ENCODE measurements around the gene PNPLA2.

The PNPLA2 gene

DNA sequence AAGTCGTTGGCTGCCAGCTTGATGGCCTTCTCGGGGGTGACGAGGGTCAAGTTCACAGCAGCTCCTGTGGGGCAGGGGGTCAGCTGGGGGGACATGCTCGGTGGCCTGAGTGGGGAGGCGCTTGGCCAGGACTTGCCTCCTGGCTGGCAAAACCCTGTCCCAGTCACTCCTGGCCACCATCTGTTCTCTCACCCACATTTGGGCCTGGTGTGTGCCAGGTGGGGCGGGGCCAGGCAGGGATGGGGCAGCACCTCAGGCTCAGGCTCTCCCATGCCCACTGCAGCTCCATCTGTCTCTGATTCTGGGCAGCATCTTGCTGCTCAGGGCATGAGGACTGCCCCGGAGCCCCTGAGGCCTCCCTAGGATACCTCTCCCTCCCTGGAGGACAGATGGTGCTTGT, 25.2 kb upstream of the PNPLA2 start:
- Histone ChIP-seq H3K9ac (no peak overlapping the region), H3K36me3 (ENCODE audit: insufficient read depth) (no peaks in the 10 kb centered on the region), H3K4me1 (ENCODE audit: low read depth, poor library complexity, severe bottlenecking) (peaks cover 19% of the 10 kb centered on the region), H4K20me1 (ENCODE audit: insufficient read depth) (no peaks in the 10 kb centered on the region), H3K4me3 (IDR thresholded peaks at IDR 0.05; ENCODE audit: insufficient read depth, low read depth, low read length) (no peak overlapping the region), H3K27me3 (ENCODE audit: insufficient read depth, low read depth) (no peaks in the 10 kb centered on the region), H3K79me2 (ENCODE audit: insufficient read depth, low read depth) (0 out of 2 replicates have a peak, but pooled peaks cover 4% of the 10 kb centered on the region), H2AFZ (ENCODE audit: low read depth) (no peak overlapping the region), H3K27ac (no peak overlapping the region), H3K4me2 (no peak overlapping the region)
- TF ChIP-seq, protein P1, sequence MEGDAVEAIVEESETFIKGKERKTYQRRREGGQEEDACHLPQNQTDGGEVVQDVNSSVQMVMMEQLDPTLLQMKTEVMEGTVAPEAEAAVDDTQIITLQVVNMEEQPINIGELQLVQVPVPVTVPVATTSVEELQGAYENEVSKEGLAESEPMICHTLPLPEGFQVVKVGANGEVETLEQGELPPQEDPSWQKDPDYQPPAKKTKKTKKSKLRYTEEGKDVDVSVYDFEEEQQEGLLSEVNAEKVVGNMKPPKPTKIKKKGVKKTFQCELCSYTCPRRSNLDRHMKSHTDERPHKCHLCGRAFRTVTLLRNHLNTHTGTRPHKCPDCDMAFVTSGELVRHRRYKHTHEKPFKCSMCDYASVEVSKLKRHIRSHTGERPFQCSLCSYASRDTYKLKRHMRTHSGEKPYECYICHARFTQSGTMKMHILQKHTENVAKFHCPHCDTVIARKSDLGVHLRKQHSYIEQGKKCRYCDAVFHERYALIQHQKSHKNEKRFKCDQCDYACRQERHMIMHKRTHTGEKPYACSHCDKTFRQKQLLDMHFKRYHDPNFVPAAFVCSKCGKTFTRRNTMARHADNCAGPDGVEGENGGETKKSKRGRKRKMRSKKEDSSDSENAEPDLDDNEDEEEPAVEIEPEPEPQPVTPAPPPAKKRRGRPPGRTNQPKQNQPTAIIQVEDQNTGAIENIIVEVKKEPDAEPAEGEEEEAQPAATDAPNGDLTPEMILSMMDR (conservative IDR thresholded peaks at IDR 0.05; ENCODE audit: low read depth, low read length): no peak

DNA sequence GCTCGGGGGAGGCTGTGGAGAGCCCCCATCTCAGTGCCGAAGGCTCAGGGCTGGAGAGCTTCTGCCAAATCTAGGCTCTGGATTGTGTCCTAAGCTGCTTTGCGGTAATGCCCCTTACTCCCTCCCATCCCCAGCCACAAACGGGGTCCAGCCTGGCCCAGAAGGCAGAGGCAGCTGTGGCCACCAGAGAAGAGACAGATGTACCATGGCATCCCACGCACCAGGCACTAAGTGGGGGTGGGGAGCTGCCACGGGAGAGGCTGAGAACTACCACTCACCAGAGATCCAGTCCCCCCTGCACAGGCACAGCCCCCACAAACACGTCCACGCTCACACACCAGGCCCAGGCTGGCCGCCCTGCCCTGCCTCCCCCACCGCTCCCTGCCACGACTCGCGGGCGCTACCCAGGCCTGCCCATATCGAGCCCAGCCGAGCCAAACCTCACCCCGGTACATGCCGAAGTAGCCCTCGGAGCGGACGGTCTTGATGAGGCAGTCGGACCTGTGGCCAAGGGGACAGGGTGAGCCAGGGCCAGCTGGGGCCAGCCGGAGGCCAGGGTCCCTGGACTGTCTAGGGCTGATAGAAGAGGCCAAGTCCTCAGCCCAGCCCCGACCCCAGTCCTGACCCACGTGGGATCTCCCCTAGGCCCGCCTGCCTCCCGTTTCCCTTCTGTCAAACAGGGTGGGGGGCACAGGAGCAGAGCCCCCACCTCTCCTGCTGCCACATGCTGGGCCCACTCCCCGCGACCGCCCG, 24.5 kb upstream of the PNPLA2 start:
- H3K4me2 ChIP-seq: no peak overlapping the region
- H3K79me2 ChIP-seq (ENCODE audit: insufficient read depth, low read depth): 0 out of 2 replicates have a peak, but pooled peaks cover 4% of the 10 kb centered on the region
- H3K27me3 ChIP-seq (ENCODE audit: insufficient read depth, low read depth): no peaks in the 10 kb centered on the region
- H3K27ac ChIP-seq: no peak overlapping the region
- no peak overlapping the region for H3K4me3 ChIP-seq (IDR thresholded peaks at IDR 0.05; ENCODE audit: insufficient read depth, low read depth, low read length)
- no peaks in the 10 kb centered on the region for H3K36me3 ChIP-seq (ENCODE audit: insufficient read depth)
- H4K20me1 ChIP-seq (ENCODE audit: insufficient read depth): no peaks in the 10 kb centered on the region
- H3K9ac ChIP-seq: no peak overlapping the region
- H3K4me1 ChIP-seq (ENCODE audit: low read depth, poor library complexity, severe bottlenecking): peaks cover 17% of the 10 kb centered on the region
- no peak overlapping the region for H2AFZ ChIP-seq (ENCODE audit: low read depth)
- TF ChIP-seq, protein P1 (conservative IDR thresholded peaks at IDR 0.05; ENCODE audit: low read depth, low read length): no peak

DNA sequence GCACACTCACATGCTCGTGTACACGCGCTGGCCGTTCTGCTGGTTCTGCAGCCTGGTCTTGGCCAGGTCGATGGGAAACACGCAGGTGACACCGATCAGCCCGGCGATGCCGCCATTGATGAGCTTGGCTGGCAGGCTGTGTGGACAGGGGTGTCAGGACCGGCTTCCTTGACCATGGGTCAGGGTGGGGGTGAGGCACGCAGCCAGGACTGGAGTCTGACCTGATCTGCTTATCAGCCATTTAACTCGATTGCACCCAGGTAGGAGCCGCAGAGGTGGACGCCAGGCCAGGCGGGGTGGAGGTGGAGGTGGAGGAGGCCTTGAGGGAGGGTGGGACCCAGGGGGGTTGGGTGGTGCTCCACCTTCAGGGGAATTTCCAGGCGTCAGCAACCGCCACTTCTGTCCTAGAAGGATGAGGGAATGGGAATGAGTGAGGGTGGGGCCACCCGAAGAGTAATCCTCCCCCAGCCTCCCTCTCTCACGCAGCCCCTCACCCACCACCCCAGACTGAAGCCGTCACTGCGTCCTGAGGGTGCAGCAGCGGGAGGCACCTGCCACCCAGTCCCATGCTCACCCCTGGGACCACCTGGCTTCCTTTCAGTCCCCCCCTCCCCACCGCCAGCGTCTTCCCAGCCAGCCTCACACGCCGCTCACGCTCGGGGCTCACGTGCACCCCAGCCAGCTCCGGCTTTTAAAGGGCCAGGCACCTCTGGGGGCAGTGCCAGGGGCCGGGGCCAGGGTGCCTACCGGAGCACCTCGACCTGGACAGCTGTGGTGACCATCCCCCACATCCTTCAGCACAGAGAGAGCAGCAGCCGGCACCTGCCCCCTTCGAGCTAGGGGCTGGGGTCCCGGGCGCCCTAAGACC, 23.7 kb upstream of the PNPLA2 start:
- H3K36me3 ChIP-seq (ENCODE audit: insufficient read depth): no peaks in the 10 kb centered on the region

More for the DNA sequence above, 23.7 kb upstream of the PNPLA2 start:
- Histone ChIP-seq H2AFZ (ENCODE audit: low read depth) (no peak overlapping the region), H4K20me1 (ENCODE audit: insufficient read depth) (no peaks in the 10 kb centered on the region), H3K9ac (no peak overlapping the region; the same call in 1 of the 2 replicates), H3K79me2 (ENCODE audit: insufficient read depth, low read depth) (0 out of 2 replicates have a peak, but pooled peaks cover 4% of the 10 kb centered on the region), H3K4me1 (ENCODE audit: low read depth, poor library complexity, severe bottlenecking) (peaks cover 12% of the 10 kb centered on the region), H3K27me3 (ENCODE audit: insufficient read depth, low read depth) (no peaks in the 10 kb centered on the region), H3K4me2 (peak overlapping the region; percentile 99), H3K27ac (no peak overlapping the region), H3K4me3 (IDR thresholded peaks at IDR 0.05; ENCODE audit: insufficient read depth, low read depth, low read length) (no peak overlapping the region)
- TF ChIP-seq, protein P1 (conservative IDR thresholded peaks at IDR 0.05; ENCODE audit: low read depth, low read length): no peak

All from KMS-11 (cell line).